Measurements from ENCODE around the gene ATP1B2.
"Not testable (repeated sequence)": the region's sequence is repeated elsewhere in the genome, so short reads cannot be mapped to it uniquely, and the experiment has no call there.

ATP1B2 gene

DNA sequence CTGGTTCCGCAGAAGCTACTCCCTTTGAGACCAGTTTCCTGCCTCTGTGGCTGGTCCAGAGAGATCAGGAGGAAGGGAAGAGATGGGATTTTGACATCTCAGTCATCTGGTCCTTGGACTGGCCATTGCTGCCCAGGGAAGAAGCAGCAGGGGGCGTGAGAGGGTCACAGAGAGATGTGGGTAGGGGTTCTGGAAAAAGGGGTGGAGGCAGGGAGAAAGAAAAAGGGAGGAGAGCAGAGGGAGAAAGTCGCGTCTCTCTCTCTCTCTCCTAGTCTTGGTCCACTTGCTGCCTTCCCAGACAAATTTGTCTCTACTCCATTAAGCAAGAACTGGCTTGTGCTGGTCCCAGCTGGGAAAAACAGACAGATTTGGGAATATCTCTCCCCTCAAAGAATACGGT, 16.3 kb upstream of the ATP1B2 start:
- Histone ChIP-seq H3K4me3 (ENCODE audit: low read depth in 1 of 2, low read length in 2 of 2) (no peak overlapping the region), H3K27me3 (ENCODE audit: insufficient read depth, low read length, poor library complexity) (no peaks in the 10 kb centered on the region), H3K9ac (ENCODE audit: low read depth, low read length) (no peak overlapping the region), H3K4me2 (ENCODE audit: insufficient read depth, low read length) (no peak overlapping the region), H4K20me1 (ENCODE audit: insufficient read depth, low read length) (no peaks in the 10 kb centered on the region; the same call in 1 of the 2 replicates), H3K9me3 (ENCODE audit: insufficient read depth, low read length, severe bottlenecking) (no peaks in the 10 kb centered on the region), H3K79me2 (ENCODE audit: insufficient read depth, low read length) (no peaks in the 10 kb centered on the region), H3K4me1 (ENCODE audit: insufficient read depth, low read length) (no peaks in the 10 kb centered on the region), H2AFZ (ENCODE audit: low read depth, low read length) (no peak overlapping the region), H3K27ac (ENCODE audit: low read length) (no peak overlapping the region), H3K36me3 (ENCODE audit: insufficient read depth, low read length) (no peaks in the 10 kb centered on the region)
- DNase-seq (peak; percentile 37), ATAC-seq (ENCODE audit: insufficient read depth, low read depth) (no peak)
- TF ChIP-seq CTCF (IDR thresholded peaks at IDR 0.05; ENCODE audit: borderline replicate concordance, extremely low read depth, low read length, poor library complexity, severe bottlenecking) (peak; percentile 51), EZH2 (IDR thresholded peaks at IDR 0.05; ENCODE audit: borderline replicate concordance, low read depth, low read length, severe bottlenecking) (no peak)

- Histone ChIP-seq H3K79me2 (ENCODE audit: insufficient read depth, low read length) (no peaks in the 10 kb centered on the region), H3K27ac (ENCODE audit: low read length) (no peak overlapping the region), H3K4me1 (ENCODE audit: insufficient read depth, low read length) (no peaks in the 10 kb centered on the region), H4K20me1 (ENCODE audit: insufficient read depth, low read length) (no peaks in the 10 kb centered on the region), H3K36me3 (ENCODE audit: insufficient read depth, low read length) (no peaks in the 10 kb centered on the region), H3K4me2 (ENCODE audit: insufficient read depth, low read length) (no peak overlapping the region), H2AFZ (ENCODE audit: low read depth, low read length) (no peak overlapping the region), H3K4me3 (ENCODE audit: low read depth in 1 of 2, low read length in 2 of 2) (no peak overlapping the region), H3K9ac (ENCODE audit: low read depth, low read length) (no peak overlapping the region), H3K9me3 (ENCODE audit: insufficient read depth, low read length, severe bottlenecking) (no peaks in the 10 kb centered on the region), H3K27me3 (ENCODE audit: insufficient read depth, low read length, poor library complexity) (no peaks in the 10 kb centered on the region)
- ATAC-seq (ENCODE audit: insufficient read depth, low read depth) (no peak), DNase-seq (no peak)
- TF ChIP-seq CTCF (IDR thresholded peaks at IDR 0.05; ENCODE audit: borderline replicate concordance, extremely low read depth, low read length, poor library complexity, severe bottlenecking) (no peak), EZH2 (IDR thresholded peaks at IDR 0.05; ENCODE audit: borderline replicate concordance, low read depth, low read length, severe bottlenecking) (no peak)
Measured at GRCh38 chr17:7636163-7636562, 14.6 kb upstream of the ATP1B2 start.

DNA sequence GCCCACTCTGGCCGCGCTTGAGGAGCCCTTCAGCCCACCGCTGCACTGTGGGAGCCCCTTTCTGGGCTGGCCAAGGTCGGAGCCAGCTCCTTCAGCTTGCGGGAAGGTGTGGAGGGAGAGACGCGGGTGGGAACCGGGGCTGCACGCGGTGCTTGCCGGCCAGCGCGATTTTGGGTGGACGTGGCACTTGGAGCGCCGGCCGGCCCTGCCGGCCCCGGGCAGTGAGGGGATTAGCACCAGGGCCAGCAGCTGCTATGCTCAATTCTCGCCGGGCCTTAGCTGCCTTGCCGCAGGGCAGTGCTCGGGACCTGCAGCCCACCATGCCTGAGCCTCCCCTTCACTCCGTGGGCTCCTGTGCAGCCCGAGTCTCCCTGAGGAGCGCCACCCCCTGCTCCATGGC, 9.9 kb upstream of the ATP1B2 start:
- Histone ChIP-seq H3K27me3 (ENCODE audit: insufficient read depth, low read length, poor library complexity) (no peaks in the 10 kb centered on the region), H3K4me1 (ENCODE audit: insufficient read depth, low read length) (no peaks in the 10 kb centered on the region), H3K79me2 (ENCODE audit: insufficient read depth, low read length) (no peaks in the 10 kb centered on the region), H3K27ac (ENCODE audit: low read length) (no peak overlapping the region), H3K4me2 (ENCODE audit: insufficient read depth, low read length) (no peak overlapping the region), H3K9ac (ENCODE audit: low read depth, low read length) (no peak overlapping the region), H4K20me1 (ENCODE audit: insufficient read depth, low read length) (no peaks in the 10 kb centered on the region), H3K4me3 (ENCODE audit: low read depth in 1 of 2, low read length in 2 of 2) (no peak overlapping the region), H2AFZ (ENCODE audit: low read depth, low read length) (no peak overlapping the region), H3K9me3 (ENCODE audit: insufficient read depth, low read length, severe bottlenecking) (no peaks in the 10 kb centered on the region), H3K36me3 (ENCODE audit: insufficient read depth, low read length) (no peaks in the 10 kb centered on the region)
- TF ChIP-seq EZH2 (IDR thresholded peaks at IDR 0.05; ENCODE audit: borderline replicate concordance, low read depth, low read length, severe bottlenecking) (no peak), CTCF (IDR thresholded peaks at IDR 0.05; ENCODE audit: borderline replicate concordance, extremely low read depth, low read length, poor library complexity, severe bottlenecking) (no peak)
- no peak for DNase-seq
- no peak for ATAC-seq (ENCODE audit: insufficient read depth, low read depth)

DNA sequence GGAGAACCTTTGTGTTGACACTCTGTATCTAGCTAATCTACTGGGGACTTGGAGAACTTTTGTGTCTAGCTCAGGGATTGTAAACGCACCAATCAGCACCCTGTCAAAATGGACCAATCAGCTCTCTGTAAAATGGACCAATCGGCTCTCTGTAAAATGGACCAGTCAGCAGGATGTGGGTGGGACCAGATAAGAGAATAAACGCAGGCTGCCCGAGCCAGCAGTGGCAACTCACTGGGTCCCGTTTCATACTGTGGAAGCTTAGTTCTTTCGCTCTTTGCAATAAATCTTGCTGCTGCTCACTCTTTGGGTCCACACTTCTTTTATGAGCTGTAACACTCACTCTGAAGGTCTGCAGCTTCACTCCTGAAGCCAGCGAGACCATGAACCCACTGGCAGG, 9.1 kb upstream of the ATP1B2 start:
- not testable (repeated sequence) for H4K20me1 ChIP-seq (ENCODE audit: insufficient read depth, low read length); H3K79me2 ChIP-seq (ENCODE audit: insufficient read depth, low read length); H3K9ac ChIP-seq (ENCODE audit: low read depth, low read length); H3K9me3 ChIP-seq (ENCODE audit: insufficient read depth, low read length, severe bottlenecking); ATAC-seq (ENCODE audit: insufficient read depth, low read depth); H2AFZ ChIP-seq (ENCODE audit: low read depth, low read length); H3K27me3 ChIP-seq (ENCODE audit: insufficient read depth, low read length, poor library complexity); H3K4me2 ChIP-seq (ENCODE audit: insufficient read depth, low read length); H3K4me3 ChIP-seq (ENCODE audit: low read depth in 1 of 2, low read length in 2 of 2); H3K27ac ChIP-seq (ENCODE audit: low read length); H3K4me1 ChIP-seq (ENCODE audit: insufficient read depth, low read length); H3K36me3 ChIP-seq (ENCODE audit: insufficient read depth, low read length)
- DNase-seq: peak; percentile 33
